ENCODE results near the gene OPTC.

Gene OPTC

DNA sequence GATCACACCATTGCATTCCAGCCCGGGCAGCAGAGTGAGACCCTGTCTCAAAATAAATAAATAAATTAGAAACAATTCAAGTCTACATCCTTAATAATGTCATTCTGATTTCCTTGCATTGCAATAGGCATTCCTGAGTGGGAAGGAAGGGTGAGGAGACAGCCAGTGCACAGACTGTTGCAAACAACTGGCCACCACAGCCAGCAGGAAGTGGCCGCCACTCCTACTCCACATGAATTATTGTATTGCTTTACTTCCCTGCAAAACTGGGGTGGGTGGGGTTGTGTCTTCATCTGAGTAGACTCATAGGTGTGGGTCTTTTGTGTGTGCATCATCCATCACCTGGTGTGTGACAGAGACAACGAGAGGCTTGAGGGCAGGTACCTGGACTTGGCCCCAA, 60.1 kb downstream of the OPTC start:
- TF ChIP-seq, protein P1, sequence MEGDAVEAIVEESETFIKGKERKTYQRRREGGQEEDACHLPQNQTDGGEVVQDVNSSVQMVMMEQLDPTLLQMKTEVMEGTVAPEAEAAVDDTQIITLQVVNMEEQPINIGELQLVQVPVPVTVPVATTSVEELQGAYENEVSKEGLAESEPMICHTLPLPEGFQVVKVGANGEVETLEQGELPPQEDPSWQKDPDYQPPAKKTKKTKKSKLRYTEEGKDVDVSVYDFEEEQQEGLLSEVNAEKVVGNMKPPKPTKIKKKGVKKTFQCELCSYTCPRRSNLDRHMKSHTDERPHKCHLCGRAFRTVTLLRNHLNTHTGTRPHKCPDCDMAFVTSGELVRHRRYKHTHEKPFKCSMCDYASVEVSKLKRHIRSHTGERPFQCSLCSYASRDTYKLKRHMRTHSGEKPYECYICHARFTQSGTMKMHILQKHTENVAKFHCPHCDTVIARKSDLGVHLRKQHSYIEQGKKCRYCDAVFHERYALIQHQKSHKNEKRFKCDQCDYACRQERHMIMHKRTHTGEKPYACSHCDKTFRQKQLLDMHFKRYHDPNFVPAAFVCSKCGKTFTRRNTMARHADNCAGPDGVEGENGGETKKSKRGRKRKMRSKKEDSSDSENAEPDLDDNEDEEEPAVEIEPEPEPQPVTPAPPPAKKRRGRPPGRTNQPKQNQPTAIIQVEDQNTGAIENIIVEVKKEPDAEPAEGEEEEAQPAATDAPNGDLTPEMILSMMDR (conservative IDR thresholded peaks at IDR 0.05; ENCODE audit: low read length): no peak
- TF ChIP-seq EZH2phosphoT487 (IDR thresholded peaks at IDR 0.05; ENCODE audit: borderline replicate concordance): no peak
- H3K9me3 ChIP-seq (ENCODE audit: insufficient read depth, low read depth, low read length): no peaks in the 10 kb centered on the region
- no peaks in the 10 kb centered on the region for H3K79me2 ChIP-seq (ENCODE audit: insufficient read depth, low read length)
- H2AFZ ChIP-seq (ENCODE audit: low read length): no peak overlapping the region
- no peaks in the 10 kb centered on the region for H4K20me1 ChIP-seq (ENCODE audit: insufficient read depth, low read length, poor library complexity, severe bottlenecking)
- H3F3A ChIP-seq (ENCODE audit: low read depth): no peaks in the 10 kb centered on the region
- no peaks in the 10 kb centered on the region for H3K9me2 ChIP-seq (replicated peaks; ENCODE audit: low read depth, low read length)
- no peaks in the 10 kb centered on the region for H3K36me3 ChIP-seq (ENCODE audit: insufficient read depth, low read length)
- no peak overlapping the region for H3K9ac ChIP-seq (ENCODE audit: low read depth, low read length, poor library complexity, severe bottlenecking)
- no peak overlapping the region for H3K4me2 ChIP-seq (ENCODE audit: low read depth, low read length, poor library complexity, severe bottlenecking)
- no peak overlapping the region for H3K4me3 ChIP-seq (ENCODE audit: low read length, poor library complexity, severe bottlenecking)
- H3K4me1 ChIP-seq (ENCODE audit: insufficient read depth, low read length, poor library complexity, severe bottlenecking): no peaks in the 10 kb centered on the region
- H3K27me3 ChIP-seq (ENCODE audit: insufficient read depth, low read length, poor library complexity, severe bottlenecking): no peaks in the 10 kb centered on the region

DNA sequence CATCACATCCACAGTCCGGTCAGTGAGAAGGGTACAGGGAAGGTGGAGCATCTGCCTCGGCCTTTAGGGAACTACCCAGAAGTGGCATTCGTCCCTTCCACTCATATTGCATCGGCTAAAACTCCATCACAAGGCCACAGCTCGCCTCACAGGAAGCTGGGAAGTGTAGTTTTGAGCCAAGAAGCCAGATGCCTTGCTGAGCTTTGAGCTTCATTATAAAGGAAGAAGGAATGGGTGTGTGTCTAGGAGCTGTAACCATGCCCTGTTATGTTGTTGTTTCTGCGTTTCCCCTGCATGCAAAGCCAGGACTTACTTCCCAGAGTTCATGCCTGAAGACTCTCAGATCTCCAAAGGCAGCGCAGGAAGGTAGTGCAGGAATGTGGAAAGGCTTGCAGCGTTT, 61.1 kb downstream of the OPTC start:
- Histone ChIP-seq H4K20me1 (ENCODE audit: insufficient read depth, low read length, poor library complexity, severe bottlenecking) (no peaks in the 10 kb centered on the region), H3K4me3 (ENCODE audit: low read length, poor library complexity, severe bottlenecking) (no peak overlapping the region), H3K27me3 (ENCODE audit: insufficient read depth, low read length, poor library complexity, severe bottlenecking) (no peaks in the 10 kb centered on the region), H3K79me2 (ENCODE audit: insufficient read depth, low read length) (no peaks in the 10 kb centered on the region), H2AFZ (ENCODE audit: low read length) (no peak overlapping the region), H3K9me3 (ENCODE audit: insufficient read depth, low read depth, low read length) (no peaks in the 10 kb centered on the region), H3F3A (ENCODE audit: low read depth) (no peaks in the 10 kb centered on the region), H3K9me2 (replicated peaks; ENCODE audit: low read depth, low read length) (no peaks in the 10 kb centered on the region), H3K4me1 (ENCODE audit: insufficient read depth, low read length, poor library complexity, severe bottlenecking) (no peaks in the 10 kb centered on the region), H3K4me2 (ENCODE audit: low read depth, low read length, poor library complexity, severe bottlenecking) (no peak overlapping the region), H3K9ac (ENCODE audit: low read depth, low read length, poor library complexity, severe bottlenecking) (no peak overlapping the region), H3K36me3 (ENCODE audit: insufficient read depth, low read length) (no peaks in the 10 kb centered on the region)
- TF ChIP-seq, protein P1 (conservative IDR thresholded peaks at IDR 0.05; ENCODE audit: low read length): no peak
- TF ChIP-seq EZH2phosphoT487 (IDR thresholded peaks at IDR 0.05; ENCODE audit: borderline replicate concordance): no peak

DNA sequence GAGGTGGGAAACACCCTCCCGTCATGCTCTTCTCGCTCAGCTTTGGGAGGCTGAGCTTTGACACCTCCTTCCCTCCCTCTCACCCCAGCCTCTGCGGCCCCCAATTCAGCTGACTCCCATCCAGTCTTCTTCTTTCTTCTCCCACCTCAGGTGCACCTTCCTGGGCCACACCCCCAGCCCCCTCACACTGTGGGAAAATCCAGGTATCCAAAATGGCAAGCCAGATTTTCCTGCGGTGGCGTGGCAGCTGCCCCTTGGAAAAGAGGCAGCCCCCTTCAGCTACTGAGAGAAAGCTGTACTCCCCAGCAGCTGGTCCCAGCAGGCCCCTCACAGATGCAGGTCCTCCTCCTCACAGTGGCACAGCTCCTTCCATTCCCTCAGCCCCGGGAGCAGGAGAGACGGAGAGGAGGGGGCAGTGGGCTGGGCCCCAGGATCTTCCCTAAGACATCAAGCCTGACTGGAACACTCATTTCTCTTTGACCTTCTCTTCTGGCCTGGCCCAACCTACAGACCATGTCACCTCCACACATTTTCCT, 61.6 kb downstream of the OPTC start:
- Histone ChIP-seq H4K20me1 (ENCODE audit: insufficient read depth, low read length, poor library complexity, severe bottlenecking) (no peaks in the 10 kb centered on the region), H3K4me2 (ENCODE audit: low read depth, low read length, poor library complexity, severe bottlenecking) (no peak overlapping the region), H3K4me1 (ENCODE audit: insufficient read depth, low read length, poor library complexity, severe bottlenecking) (no peaks in the 10 kb centered on the region), H3K27me3 (ENCODE audit: insufficient read depth, low read length, poor library complexity, severe bottlenecking) (no peaks in the 10 kb centered on the region), H3K9ac (ENCODE audit: low read depth, low read length, poor library complexity, severe bottlenecking) (no peak overlapping the region), H3K4me3 (ENCODE audit: low read length, poor library complexity, severe bottlenecking) (no peak overlapping the region), H3K79me2 (ENCODE audit: insufficient read depth, low read length) (no peaks in the 10 kb centered on the region), H2AFZ (ENCODE audit: low read length) (no peak overlapping the region), H3K9me3 (ENCODE audit: insufficient read depth, low read depth, low read length) (no peaks in the 10 kb centered on the region), H3K36me3 (ENCODE audit: insufficient read depth, low read length) (no peaks in the 10 kb centered on the region), H3F3A (ENCODE audit: low read depth) (no peaks in the 10 kb centered on the region), H3K9me2 (replicated peaks; ENCODE audit: low read depth, low read length) (no peaks in the 10 kb centered on the region)
- no peak for TF ChIP-seq EZH2phosphoT487 (IDR thresholded peaks at IDR 0.05; ENCODE audit: borderline replicate concordance)
- TF ChIP-seq, protein P1 (conservative IDR thresholded peaks at IDR 0.05; ENCODE audit: low read length): no peak
